WTC11 (cell line): Measurements from ENCODE around the gene PI4K2A. TPM values are rescaled to one million over a fixed set of nuclear protein-coding genes. Genes with fewer than 3 reads are reported as not detected.
"Not testable (repeated sequence)": the region's sequence is repeated elsewhere in the genome, so short reads cannot be mapped to it uniquely, and the experiment has no call there.

Source experiments
- ATAC-seq: fragments of 200-7000 bp; cut with Tn5 transposase; 2 replicates; pipeline ENCODE4 v1.10.0; 2021; ENCODE audit warnings: mild to moderate bottlenecking, moderate library complexity
- CTCF ChIA-PET: fragments of 300-600 bp; sonication (Branson Sonifier 250); formaldehyde crosslinking; loops from one replicate; lab custom pipeline; 2021; ENCODE audit warnings: antibody characterized with exemption; lab: Charles Lee
- POLR2A ChIA-PET: fragments of 350-600 bp; sonication (Branson Sonifier 250); formaldehyde crosslinking; loops from one replicate; lab custom pipeline; 2021; ENCODE audit warnings: antibody characterized with exemption; lab: Charles Lee
- DNase-seq: peaks from one replicate; pipeline ENCODE4 v3.0.0; 2021; ENCODE audit warnings: low spot score
- H3K27ac Mint-ChIP-seq: 2 replicates; pipeline ENCODE4 v1.8.0; 2021; ENCODE audit warnings: mixed read lengths
- H3K27me3 Mint-ChIP-seq: 2 replicates; pipeline ENCODE4 v1.8.0; 2021; ENCODE audit warnings: low read depth, mild to moderate bottlenecking, moderate library complexity, mixed read lengths
- H3K36me3 Mint-ChIP-seq: 2 replicates; pipeline ENCODE4 v1.8.0; 2021; ENCODE audit warnings: mixed read lengths
- H3K4me1 Mint-ChIP-seq: 2 replicates; pipeline ENCODE4 v1.8.0; 2022; ENCODE audit warnings: mixed read lengths
- H3K4me3 Mint-ChIP-seq: 2 replicates; pipeline ENCODE4 v1.8.0; 2021; ENCODE audit warnings: mild to moderate bottlenecking, moderate library complexity, mixed read lengths
- H3K9me3 Mint-ChIP-seq: 2 replicates; pipeline ENCODE4 v1.8.0; 2021; ENCODE audit warnings: mixed read lengths
- ARID4B ChIP-seq: sonication (generic); formaldehyde crosslinking; IDR thresholded peaks from 2 replicates; pipeline ENCODE4 v1.8.0; 2023; ENCODE audit warnings: missing genetic modification reagents, mild to moderate bottlenecking, borderline replicate concordance
- CBFB ChIP-seq: sonication (generic); formaldehyde crosslinking; IDR thresholded peaks from 2 replicates; pipeline ENCODE4 v1.8.1; 2022; ENCODE audit warnings: mild to moderate bottlenecking, low read depth, missing genetic modification reagents
- CREM ChIP-seq: sonication (generic); formaldehyde crosslinking; IDR thresholded peaks from 2 replicates; pipeline ENCODE4 v1.8.1; 2022; ENCODE audit warnings: mild to moderate bottlenecking, missing genetic modification reagents, moderate library complexity
- E2F4 ChIP-seq: sonication (generic); formaldehyde crosslinking; IDR thresholded peaks from 2 replicates; pipeline ENCODE4 v1.8.1; 2022; ENCODE audit warnings: low read depth, mild to moderate bottlenecking, moderate library complexity, missing genetic modification reagents, borderline replicate concordance
- ELF4 ChIP-seq: sonication (generic); formaldehyde crosslinking; IDR thresholded peaks from 2 replicates; pipeline ENCODE4 v1.8.1; 2022; ENCODE audit warnings: low read depth, mild to moderate bottlenecking, moderate library complexity, missing genetic modification reagents
- EMX1 ChIP-seq: fragments of 250-450 bp; sonication (Bioruptor Pico); IDR thresholded peaks from 2 replicates; pipeline ENCODE4 v1.8.0; 2021; ENCODE audit warnings: mild to moderate bottlenecking
- FOXJ3 ChIP-seq: sonication (generic); formaldehyde crosslinking; IDR thresholded peaks from 2 replicates; pipeline ENCODE4 v1.9.0; 2021; ENCODE audit warnings: missing genetic modification reagents, mild to moderate bottlenecking, borderline replicate concordance
- GRHL2 ChIP-seq: fragments of 250-450 bp; sonication (Bioruptor Pico); IDR thresholded peaks from 2 replicates; pipeline ENCODE4 v1.8.0; 2022; ENCODE audit warnings: mild to moderate bottlenecking, moderate library complexity; ENCODE audit not compliant: insufficient replicate concordance, severe bottlenecking
- JAZF1 ChIP-seq: fragments of 250-450 bp; sonication (Bioruptor Pico); IDR thresholded peaks from 2 replicates; pipeline ENCODE4 v1.9.0; 2021; ENCODE audit warnings: moderate library complexity, mild to moderate bottlenecking, inconsistent platforms
- MAX ChIP-seq: sonication (generic); formaldehyde crosslinking; IDR thresholded peaks from 2 replicates; pipeline ENCODE4 v1.8.0; 2022; ENCODE audit warnings: mild to moderate bottlenecking, missing genetic modification reagents
- NFE2L1 ChIP-seq: sonication (generic); formaldehyde crosslinking; IDR thresholded peaks from 2 replicates; pipeline ENCODE4 v1.8.1; 2023; ENCODE audit warnings: missing genetic modification reagents
- NFYB ChIP-seq: sonication (generic); formaldehyde crosslinking; conservative IDR thresholded peaks from 2 replicates; pipeline ENCODE4 v1.8.0; 2022; ENCODE audit warnings: low read depth, missing genetic modification reagents
- RORB ChIP-seq: fragments of 250-450 bp; sonication (Bioruptor Pico); IDR thresholded peaks from 2 replicates; pipeline ENCODE4 v1.9.0; 2021; ENCODE audit warnings: mild to moderate bottlenecking
- SMAD3 ChIP-seq: sonication (generic); formaldehyde crosslinking; IDR thresholded peaks from 2 replicates; pipeline ENCODE4 v1.8.0; 2022; ENCODE audit warnings: missing genetic modification reagents, mild to moderate bottlenecking, borderline replicate concordance
- TCF7 ChIP-seq: sonication (generic); formaldehyde crosslinking; IDR thresholded peaks from 2 replicates; pipeline ENCODE4 v1.8.0; 2022; ENCODE audit warnings: mild to moderate bottlenecking, low read depth, missing genetic modification reagents, moderate library complexity
- USF2 ChIP-seq: sonication (generic); formaldehyde crosslinking; IDR thresholded peaks from 2 replicates; pipeline ENCODE4 v1.8.1; 2023; ENCODE audit warnings: mild to moderate bottlenecking, missing genetic modification reagents, moderate library complexity
- ZBTB43 ChIP-seq: sonication (generic); formaldehyde crosslinking; IDR thresholded peaks from 2 replicates; pipeline ENCODE4 v1.8.1; 2023; ENCODE audit warnings: mild to moderate bottlenecking, missing genetic modification reagents
- ZNF317 ChIP-seq: sonication (generic); formaldehyde crosslinking; IDR thresholded peaks from 2 replicates; pipeline ENCODE4 v1.8.1; 2023; ENCODE audit warnings: low read depth, mild to moderate bottlenecking, moderate library complexity, missing genetic modification reagents, borderline replicate concordance
- ZNF396 ChIP-seq: fragments of 250-450 bp; sonication (Bioruptor Pico); IDR thresholded peaks from 2 replicates; pipeline ENCODE4 v1.8.0; 2021; ENCODE audit warnings: mild to moderate bottlenecking, moderate library complexity, borderline replicate concordance
- total RNA-seq: library from RNA; stranded (reverse); gene quantifications from 3 replicates; pipeline ENCODE4 v1.2.3, GENCODE V29; 2021

PI4K2A gene
- total RNA-seq, 1 experiment from 2014 or later: 19.5 TPM

GRCh38 chr10:97689559-97690020, 49.1 kb downstream of the PI4K2A start:
- H3K4me3 Mint-ChIP-seq: no peak overlapping the region
- H3K36me3 Mint-ChIP-seq: no peaks in the 10 kb centered on the region
- DNase-seq: no peak
- POLR2A ChIA-PET: interaction anchor here (1.4 kb wide), 1 partner anchor 24 kb away, joined by 3 read pairs; the partner anchor contains the start of gene MARVELD1
- CTCF ChIA-PET: interaction anchor here (1.6 kb wide), 1 partner anchor 47 kb away, joined by 5 read pairs; the partner anchor contains the start of gene ZFYVE27
- peaks cover 17% of the 10 kb centered on the region for H3K27me3 Mint-ChIP-seq
- TF ChIP-seq ELF4 (no peak), ZNF317 (CRISPR knock-in tag) (no peak), NFE2L1 (CRISPR knock-in tag) (no peak), NFYB (CRISPR knock-in tag) (no peak), CBFB (CRISPR knock-in tag) (no peak), GRHL2 (no peak), SMAD3 (CRISPR knock-in tag) (no peak)
- H3K4me1 Mint-ChIP-seq: peaks cover 20% of the 10 kb centered on the region
- peaks cover 3% of the 10 kb centered on the region; the same call in 1 of the 2 replicates for H3K9me3 Mint-ChIP-seq
- ATAC-seq: no peak
- no peak overlapping the region for H3K27ac Mint-ChIP-seq

- peaks cover 3% of the 10 kb centered on the region; the same call in 1 of the 2 replicates for H3K9me3 Mint-ChIP-seq
- peaks cover 17% of the 10 kb centered on the region for H3K27me3 Mint-ChIP-seq
- ATAC-seq: no peak
- no peaks in the 10 kb centered on the region for H3K36me3 Mint-ChIP-seq
- TF ChIP-seq ARID4B (CRISPR knock-in tag): no peak
- TF ChIP-seq FOXJ3 (CRISPR knock-in tag): no peak
- no peak for TF ChIP-seq EMX1 (CRISPR knock-in tag)
- TF ChIP-seq USF2 (CRISPR knock-in tag): no peak
- no peak for TF ChIP-seq ZBTB43
- TF ChIP-seq JAZF1 (CRISPR knock-in tag): no peak
- no peak for TF ChIP-seq GRHL2
- no peak for TF ChIP-seq ZNF317 (CRISPR knock-in tag)
- no peak for TF ChIP-seq E2F4 (CRISPR knock-in tag)
- TF ChIP-seq MAX (CRISPR knock-in tag): no peak
- no peak for TF ChIP-seq ZNF396 (CRISPR knock-in tag)
- TF ChIP-seq TCF7 (CRISPR knock-in tag): no peak
- no peak for TF ChIP-seq CREM (CRISPR knock-in tag)
- no peak for TF ChIP-seq RORB
- no peak for DNase-seq
- no peak overlapping the region for H3K4me3 Mint-ChIP-seq
- ChIA-PET POLR2A (interaction anchor here (1.4 kb wide), 1 partner anchor 23 kb away, joined by 3 read pairs; the partner anchor contains the start of gene MARVELD1), CTCF (interaction anchor here (1.6 kb wide), 1 partner anchor 47 kb away, joined by 5 read pairs; the partner anchor contains the start of gene ZFYVE27)
- H3K4me1 Mint-ChIP-seq: peaks cover 15% of the 10 kb centered on the region
- no peak overlapping the region for H3K27ac Mint-ChIP-seq
Observed at GRCh38 chr10:97690133-97690532, 49.7 kb downstream of the PI4K2A start.

GRCh38 chr10:97698072-97698655, 57.7 kb downstream of the PI4K2A start:
- H3K27me3 Mint-ChIP-seq, ATAC-seq, DNase-seq, H3K9me3 Mint-ChIP-seq, POLR2A ChIA-PET, H3K36me3 Mint-ChIP-seq, H3K27ac Mint-ChIP-seq, H3K4me3 Mint-ChIP-seq, H3K4me1 Mint-ChIP-seq: not testable (repeated sequence)
- CTCF ChIA-PET: interaction anchor here (1.4 to 2.4 kb wide), 3 partner anchors 11 to 21 kb away, joined by 5 to 12 read pairs (median 9); partner anchors contain the start of gene AVPI1
